ENCODE results near the gene POLR3A. TPM values are rescaled to one million over a fixed set of nuclear protein-coding genes. Genes with fewer than 3 reads are reported as not detected.

Gene POLR3A
- total and polyA plus RNA-seq, 2 donors (not counting 1 experiment from before 2014, with no cell fraction given): 5.4 to 18.4 TPM

DNA sequence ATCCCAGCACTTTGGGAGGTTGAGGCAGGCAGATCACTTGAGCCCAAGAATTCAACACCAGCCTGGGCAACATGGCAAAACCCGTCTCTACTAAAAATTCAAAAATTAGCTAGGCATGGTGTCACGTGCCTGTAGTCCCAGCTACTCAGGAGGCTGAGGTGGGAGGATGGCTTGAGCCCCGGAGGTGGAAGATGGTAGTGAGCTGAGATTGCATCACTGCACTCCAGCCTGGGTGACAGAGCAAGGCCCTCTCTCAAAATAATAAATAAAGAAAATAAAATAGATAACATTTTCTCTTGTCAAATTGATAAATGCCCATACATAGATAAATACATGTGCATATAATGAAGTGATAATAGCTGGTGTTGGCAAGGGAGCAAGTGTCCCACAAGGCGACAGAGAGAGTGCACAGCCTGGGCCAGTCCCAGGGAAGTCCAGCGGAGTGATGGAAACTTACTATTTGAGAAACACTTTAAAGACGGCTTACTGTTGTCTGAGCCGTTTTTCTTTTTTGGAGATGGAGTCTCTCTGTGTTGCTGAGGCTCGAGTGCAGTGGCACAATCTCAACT, 69.3 kb downstream of the POLR3A start:
- intact Hi-C loops (cut with micrococcal nuclease): no loop called here
- peaks cover 9% of the 10 kb centered on the region for H3K27me3 Mint-ChIP-seq
- Histone ChIP-seq H4K20me1 (ENCODE audit: control insufficient read depth, insufficient read depth, low read length, poor library complexity, severe bottlenecking) (no peaks in the 10 kb centered on the region), H3K36me3 (replicated peaks in 1 of 2; ENCODE audit: control extremely low read depth in 1 of 2, control insufficient read depth in 1 of 2, extremely low read depth in 1 of 2, insufficient read depth in 2 of 2, low read length in 1 of 2) (no peaks in the 10 kb centered on the region), H3K27me3 (replicated peaks in 1 of 4; ENCODE audit: control extremely low read depth in 1 of 4, control insufficient read depth in 3 of 4, insufficient read depth in 4 of 4, low read length in 3 of 4) (no peaks in the 10 kb centered on the region), H3K4me3 (ENCODE audit: control extremely low read depth in 1 of 5, extremely low read depth in 1 of 5, insufficient read depth in 1 of 5, low read depth in 2 of 5, low read length in 4 of 5) (no peak overlapping the region), H3K4me1 (ENCODE audit: control insufficient read depth in 2 of 2, insufficient read depth in 2 of 2, low read length in 2 of 2) (no peaks in the 10 kb centered on the region), H3K27ac (ENCODE audit: low read length in 2 of 2) (no peak overlapping the region), H2AFZ (ENCODE audit: insufficient read depth, low read depth, low read length, poor library complexity, severe bottlenecking) (no peak overlapping the region), H3K79me2 (ENCODE audit: control insufficient read depth, insufficient read depth, low read length) (no peaks in the 10 kb centered on the region), H3K9ac (ENCODE audit: low read length) (no peak overlapping the region), H3K9me3 (ENCODE audit: control extremely low read depth in 1 of 3, control insufficient read depth in 2 of 3, insufficient read depth in 1 of 3, low read length in 2 of 3) (peaks cover 0 to 16% (median 2%) of the 10 kb centered on the region in 3 donors), H3K4me2 (replicated peaks; ENCODE audit: low read depth, low read length, poor library complexity, severe bottlenecking) (no peak overlapping the region)
- no peak for DNase-seq
- no peak overlapping the region for H3K27ac Mint-ChIP-seq
- peaks cover 10% of the 10 kb centered on the region for H3K9me3 Mint-ChIP-seq (ENCODE audit: insufficient read depth)
- H3K4me1 Mint-ChIP-seq: no peaks in the 10 kb centered on the region
- no peak overlapping the region for H3K4me3 Mint-ChIP-seq
- no peak for ATAC-seq (ENCODE audit: low read depth)
- ChIA-PET CTCF (no interaction called here), POLR2A (no interaction called here)
- WGBS (ENCODE audit: insufficient coverage): 100% methylated on average over 3 of the region's 8 CpGs
- TF ChIP-seq, protein P1, sequence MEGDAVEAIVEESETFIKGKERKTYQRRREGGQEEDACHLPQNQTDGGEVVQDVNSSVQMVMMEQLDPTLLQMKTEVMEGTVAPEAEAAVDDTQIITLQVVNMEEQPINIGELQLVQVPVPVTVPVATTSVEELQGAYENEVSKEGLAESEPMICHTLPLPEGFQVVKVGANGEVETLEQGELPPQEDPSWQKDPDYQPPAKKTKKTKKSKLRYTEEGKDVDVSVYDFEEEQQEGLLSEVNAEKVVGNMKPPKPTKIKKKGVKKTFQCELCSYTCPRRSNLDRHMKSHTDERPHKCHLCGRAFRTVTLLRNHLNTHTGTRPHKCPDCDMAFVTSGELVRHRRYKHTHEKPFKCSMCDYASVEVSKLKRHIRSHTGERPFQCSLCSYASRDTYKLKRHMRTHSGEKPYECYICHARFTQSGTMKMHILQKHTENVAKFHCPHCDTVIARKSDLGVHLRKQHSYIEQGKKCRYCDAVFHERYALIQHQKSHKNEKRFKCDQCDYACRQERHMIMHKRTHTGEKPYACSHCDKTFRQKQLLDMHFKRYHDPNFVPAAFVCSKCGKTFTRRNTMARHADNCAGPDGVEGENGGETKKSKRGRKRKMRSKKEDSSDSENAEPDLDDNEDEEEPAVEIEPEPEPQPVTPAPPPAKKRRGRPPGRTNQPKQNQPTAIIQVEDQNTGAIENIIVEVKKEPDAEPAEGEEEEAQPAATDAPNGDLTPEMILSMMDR (IDR thresholded peaks at IDR 0.05): no peak
- TF ChIP-seq EZH2 (IDR thresholded peaks at IDR 0.05; ENCODE audit: borderline replicate concordance, insufficient read depth, low read depth, low read length, poor library complexity, severe bottlenecking): no peak

DNA sequence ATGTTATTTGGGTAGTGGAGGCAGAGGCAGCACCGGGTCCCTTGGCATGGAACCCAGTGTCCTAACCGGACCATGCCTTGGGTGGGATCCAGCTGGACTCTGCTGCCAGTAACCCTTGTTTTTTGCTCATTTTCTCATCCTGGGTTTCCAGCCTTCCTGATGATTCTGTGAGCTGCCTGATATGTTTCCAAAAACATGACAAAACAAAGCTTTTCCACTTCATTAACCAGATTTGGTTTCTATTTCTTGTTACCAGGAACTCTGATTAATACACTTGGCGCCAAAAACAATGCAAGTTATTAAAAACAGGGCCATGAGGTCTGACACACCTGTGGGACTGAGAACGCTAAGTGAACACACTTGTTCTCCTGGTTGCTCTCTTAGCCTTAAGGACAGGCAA, 69.9 kb downstream of the POLR3A start:
- 87% methylated on average over 3 of the region's 4 CpGs for WGBS (ENCODE audit: insufficient coverage)
- H4K20me1 ChIP-seq (ENCODE audit: control insufficient read depth, insufficient read depth, low read length, poor library complexity, severe bottlenecking): no peaks in the 10 kb centered on the region
- H3K27me3 Mint-ChIP-seq: peaks cover 6% of the 10 kb centered on the region

More for the DNA sequence above, 69.9 kb downstream of the POLR3A start:
- no peak for DNase-seq
- H3K79me2 ChIP-seq (ENCODE audit: control insufficient read depth, insufficient read depth, low read length): no peaks in the 10 kb centered on the region
- H3K4me3 ChIP-seq (ENCODE audit: control extremely low read depth in 1 of 5, extremely low read depth in 1 of 5, insufficient read depth in 1 of 5, low read depth in 2 of 5, low read length in 4 of 5): no peak overlapping the region
- peaks cover 0 to 16% (median 2%) of the 10 kb centered on the region in 3 donors for H3K9me3 ChIP-seq (ENCODE audit: control extremely low read depth in 1 of 3, control insufficient read depth in 2 of 3, insufficient read depth in 1 of 3, low read length in 2 of 3)
- ChIA-PET CTCF (no interaction called here), POLR2A (no interaction called here)
- Mint-ChIP-seq H3K4me1 (no peaks in the 10 kb centered on the region), H3K27ac (no peak overlapping the region), H3K4me3 (no peak overlapping the region), H3K9me3 (ENCODE audit: insufficient read depth) (peaks cover 7% of the 10 kb centered on the region)
- H3K4me1 ChIP-seq (ENCODE audit: control insufficient read depth in 2 of 2, insufficient read depth in 2 of 2, low read length in 2 of 2): no peaks in the 10 kb centered on the region
- no peaks in the 10 kb centered on the region for H3K36me3 ChIP-seq (replicated peaks in 1 of 2; ENCODE audit: control extremely low read depth in 1 of 2, control insufficient read depth in 1 of 2, extremely low read depth in 1 of 2, insufficient read depth in 2 of 2, low read length in 1 of 2)
- H3K27ac ChIP-seq (ENCODE audit: low read length in 2 of 2): no peak overlapping the region
- no peak for ATAC-seq (ENCODE audit: low read depth)
- H3K27me3 ChIP-seq (replicated peaks in 1 of 4; ENCODE audit: control extremely low read depth in 1 of 4, control insufficient read depth in 3 of 4, insufficient read depth in 4 of 4, low read length in 3 of 4): no peaks in the 10 kb centered on the region
- intact Hi-C loops (cut with micrococcal nuclease): no loop called here
- H2AFZ ChIP-seq (ENCODE audit: insufficient read depth, low read depth, low read length, poor library complexity, severe bottlenecking): no peak overlapping the region
- TF ChIP-seq EZH2 (IDR thresholded peaks at IDR 0.05; ENCODE audit: borderline replicate concordance, insufficient read depth, low read depth, low read length, poor library complexity, severe bottlenecking): no peak
- TF ChIP-seq, protein P1 (IDR thresholded peaks at IDR 0.05): no peak
- no peak overlapping the region for H3K9ac ChIP-seq (ENCODE audit: low read length)
- no peak overlapping the region for H3K4me2 ChIP-seq (replicated peaks; ENCODE audit: low read depth, low read length, poor library complexity, severe bottlenecking)

Data from B cell (primary cell).